ENCODE data around the gene NAT9. TPM values are rescaled to one million over a fixed set of nuclear protein-coding genes. Genes with fewer than 3 reads are reported as not detected.

NAT9 gene
- total and polyA plus RNA-seq, 2 experiments from 2014 or later: 37.3 to 37.5 TPM

GRCh38 chr17:74763565-74764387 lies 12.4 kb downstream of the NAT9 start:
- DNase-seq (ENCODE audit: low spot score) (no peak), ATAC-seq (peak; percentile 45)
- Histone ChIP-seq H3K27ac (ENCODE audit: low read depth) (no peak overlapping the region), H3K4me3 (no peak overlapping the region), H3K9me2 (ENCODE audit: insufficient read depth) (no peaks in the 10 kb centered on the region), H3K4me2 (no peak overlapping the region), H3K79me2 (replicated peaks; ENCODE audit: insufficient read depth) (peaks cover 27% of the 10 kb centered on the region), H3K27me3 (ENCODE audit: insufficient read depth) (no peaks in the 10 kb centered on the region), H4K20me1 (replicated peaks; ENCODE audit: insufficient read depth) (peaks cover 21% of the 10 kb centered on the region), H3K4me1 (ENCODE audit: insufficient read depth) (peaks cover 27% of the 10 kb centered on the region), H3F3A (replicated peaks; ENCODE audit: low read depth) (no peaks in the 10 kb centered on the region), H2AFZ (no peak overlapping the region), H3K36me3 (ENCODE audit: insufficient read depth) (peaks cover 4% of the 10 kb centered on the region)
- H3K4me1 Mint-ChIP-seq: peaks cover 45% of the 10 kb centered on the region
- no peak overlapping the region for H3K27ac Mint-ChIP-seq
- no peak overlapping the region for H3K4me3 Mint-ChIP-seq
- H3K36me3 Mint-ChIP-seq (ENCODE audit: low read depth): peaks cover 16% of the 10 kb centered on the region
- peaks cover 17% of the 10 kb centered on the region for H3K27me3 Mint-ChIP-seq (ENCODE audit: insufficient read depth, low read depth, poor library complexity)
- no peaks in the 10 kb centered on the region for H3K9me3 Mint-ChIP-seq
- TF ChIP-seq CTCF (conservative IDR thresholded peaks at IDR 0.05; ENCODE audit: low read depth in 2 of 2): no peak
- TF ChIP-seq STAT1 (IDR thresholded peaks at IDR 0.05; ENCODE audit: unreplicated experiment): no peak
- TF ChIP-seq ZNF114 (CRISPR knock-in tag; IDR thresholded peaks at IDR 0.05): no peak
- TF ChIP-seq NANOG (IDR thresholded peaks at IDR 0.05; ENCODE audit: borderline replicate concordance): no peak
- TF ChIP-seq ZNF462 (CRISPR knock-in tag; IDR thresholded peaks at IDR 0.05): no peak
- TF ChIP-seq EZH2 (IDR thresholded peaks at IDR 0.05; ENCODE audit: low read depth, unreplicated experiment): no peak
- TF ChIP-seq JUNB (IDR thresholded peaks at IDR 0.05; ENCODE audit: unreplicated experiment): no peak
- TF ChIP-seq CREB1 (CRISPR knock-in tag; IDR thresholded peaks at IDR 0.05; ENCODE audit: low read depth): no peak
- no peak for TF ChIP-seq EZH2phosphoT487 (IDR thresholded peaks at IDR 0.05; ENCODE audit: unreplicated experiment)
- TF ChIP-seq REST (IDR thresholded peaks at IDR 0.05; ENCODE audit: unreplicated experiment): no peak
- TF ChIP-seq POLR2AphosphoS5 (IDR thresholded peaks at IDR 0.05; ENCODE audit: low read depth): no peak
- TF ChIP-seq ETS1 (IDR thresholded peaks at IDR 0.05): no peak
- no peak for TF ChIP-seq ZNF331 (CRISPR knock-in tag; IDR thresholded peaks at IDR 0.05; ENCODE audit: low read depth)
